Measurements from ENCODE around the gene UBXN1. TPM values are rescaled to one million over a fixed set of nuclear protein-coding genes. Genes with fewer than 3 reads are reported as not detected.

The UBXN1 gene
- total RNA-seq, 1 donor from 2014 or later, result 289 TPM

- DNase-seq (ENCODE audit: low read depth), result no peak
- no peak overlapping the region for H3K4me3 ChIP-seq (ENCODE audit: low read depth, low read length)
- TF ChIP-seq CTCF (IDR thresholded peaks at IDR 0.05; ENCODE audit: insufficient read depth, low read length, poor library complexity, severe bottlenecking), result no peak
- H3K27me3 ChIP-seq (ENCODE audit: control insufficient read depth, insufficient read depth, low read length), result no peaks in the 10 kb centered on the region
- peaks cover 4% of the 10 kb centered on the region for H3K36me3 ChIP-seq (ENCODE audit: control insufficient read depth, insufficient read depth, low read length)
These were observed 33.5 kb upstream of the UBXN1 start for GRCh38 chr11:62712276-62712812.

GRCh38 chr11:62710001-62710345 is 31.1 kb upstream of the UBXN1 start:
- H3K4me3 ChIP-seq (ENCODE audit: low read depth, low read length), result peak overlapping the region; percentile 35
- no peaks in the 10 kb centered on the region for H3K27me3 ChIP-seq (ENCODE audit: control insufficient read depth, insufficient read depth, low read length)
- no peak for DNase-seq (ENCODE audit: low read depth)
- TF ChIP-seq CTCF (IDR thresholded peaks at IDR 0.05; ENCODE audit: insufficient read depth, low read length, poor library complexity, severe bottlenecking), result no peak
- peaks cover 4% of the 10 kb centered on the region for H3K36me3 ChIP-seq (ENCODE audit: control insufficient read depth, insufficient read depth, low read length)

GRCh38 chr11:62709247-62710000 is 30.6 kb upstream of the UBXN1 start:
- TF ChIP-seq CTCF (IDR thresholded peaks at IDR 0.05; ENCODE audit: insufficient read depth, low read length, poor library complexity, severe bottlenecking), result no peak
- peaks cover 2% of the 10 kb centered on the region for H3K36me3 ChIP-seq (ENCODE audit: control insufficient read depth, insufficient read depth, low read length)
- H3K27me3 ChIP-seq (ENCODE audit: control insufficient read depth, insufficient read depth, low read length), result no peaks in the 10 kb centered on the region
- peak; percentile 86 for DNase-seq (ENCODE audit: low read depth)
- H3K4me3 ChIP-seq (ENCODE audit: low read depth, low read length), result peak overlapping the region; percentile 44

- no peaks in the 10 kb centered on the region for H3K27me3 ChIP-seq (ENCODE audit: control insufficient read depth, insufficient read depth, low read length)
- no peak for TF ChIP-seq CTCF (IDR thresholded peaks at IDR 0.05; ENCODE audit: insufficient read depth, low read length, poor library complexity, severe bottlenecking)
- DNase-seq (ENCODE audit: low read depth), result no peak
- H3K4me3 ChIP-seq (ENCODE audit: low read depth, low read length), result peak overlapping the region; percentile 44
- H3K36me3 ChIP-seq (ENCODE audit: control insufficient read depth, insufficient read depth, low read length), result peaks cover 2% of the 10 kb centered on the region
These were observed 29.9 kb upstream of the UBXN1 start for GRCh38 chr11:62708793-62709192.

GRCh38 chr11:62708392-62708791 is 29.5 kb upstream of the UBXN1 start:
- no peak for TF ChIP-seq CTCF (IDR thresholded peaks at IDR 0.05; ENCODE audit: insufficient read depth, low read length, poor library complexity, severe bottlenecking)
- H3K36me3 ChIP-seq (ENCODE audit: control insufficient read depth, insufficient read depth, low read length), result peaks cover 2% of the 10 kb centered on the region
- no peak overlapping the region for H3K4me3 ChIP-seq (ENCODE audit: low read depth, low read length)
- H3K27me3 ChIP-seq (ENCODE audit: control insufficient read depth, insufficient read depth, low read length), result no peaks in the 10 kb centered on the region
- DNase-seq (ENCODE audit: low read depth), result no peak
